ENCODE measurements around the gene AKT1.

AKT1 gene

GRCh38 chr14:104821971-104822608, 26.5 kb upstream of the AKT1 start:
- no peak for DNase-seq (ENCODE audit: low read depth)
- TF ChIP-seq, protein P1, sequence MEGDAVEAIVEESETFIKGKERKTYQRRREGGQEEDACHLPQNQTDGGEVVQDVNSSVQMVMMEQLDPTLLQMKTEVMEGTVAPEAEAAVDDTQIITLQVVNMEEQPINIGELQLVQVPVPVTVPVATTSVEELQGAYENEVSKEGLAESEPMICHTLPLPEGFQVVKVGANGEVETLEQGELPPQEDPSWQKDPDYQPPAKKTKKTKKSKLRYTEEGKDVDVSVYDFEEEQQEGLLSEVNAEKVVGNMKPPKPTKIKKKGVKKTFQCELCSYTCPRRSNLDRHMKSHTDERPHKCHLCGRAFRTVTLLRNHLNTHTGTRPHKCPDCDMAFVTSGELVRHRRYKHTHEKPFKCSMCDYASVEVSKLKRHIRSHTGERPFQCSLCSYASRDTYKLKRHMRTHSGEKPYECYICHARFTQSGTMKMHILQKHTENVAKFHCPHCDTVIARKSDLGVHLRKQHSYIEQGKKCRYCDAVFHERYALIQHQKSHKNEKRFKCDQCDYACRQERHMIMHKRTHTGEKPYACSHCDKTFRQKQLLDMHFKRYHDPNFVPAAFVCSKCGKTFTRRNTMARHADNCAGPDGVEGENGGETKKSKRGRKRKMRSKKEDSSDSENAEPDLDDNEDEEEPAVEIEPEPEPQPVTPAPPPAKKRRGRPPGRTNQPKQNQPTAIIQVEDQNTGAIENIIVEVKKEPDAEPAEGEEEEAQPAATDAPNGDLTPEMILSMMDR (IDR thresholded peaks at IDR 0.05; ENCODE audit: insufficient read depth, low read depth, low read length, missing control alignments), result no peak
- H3K4me3 ChIP-seq (ENCODE audit: low read length), result no peak overlapping the region

DNA sequence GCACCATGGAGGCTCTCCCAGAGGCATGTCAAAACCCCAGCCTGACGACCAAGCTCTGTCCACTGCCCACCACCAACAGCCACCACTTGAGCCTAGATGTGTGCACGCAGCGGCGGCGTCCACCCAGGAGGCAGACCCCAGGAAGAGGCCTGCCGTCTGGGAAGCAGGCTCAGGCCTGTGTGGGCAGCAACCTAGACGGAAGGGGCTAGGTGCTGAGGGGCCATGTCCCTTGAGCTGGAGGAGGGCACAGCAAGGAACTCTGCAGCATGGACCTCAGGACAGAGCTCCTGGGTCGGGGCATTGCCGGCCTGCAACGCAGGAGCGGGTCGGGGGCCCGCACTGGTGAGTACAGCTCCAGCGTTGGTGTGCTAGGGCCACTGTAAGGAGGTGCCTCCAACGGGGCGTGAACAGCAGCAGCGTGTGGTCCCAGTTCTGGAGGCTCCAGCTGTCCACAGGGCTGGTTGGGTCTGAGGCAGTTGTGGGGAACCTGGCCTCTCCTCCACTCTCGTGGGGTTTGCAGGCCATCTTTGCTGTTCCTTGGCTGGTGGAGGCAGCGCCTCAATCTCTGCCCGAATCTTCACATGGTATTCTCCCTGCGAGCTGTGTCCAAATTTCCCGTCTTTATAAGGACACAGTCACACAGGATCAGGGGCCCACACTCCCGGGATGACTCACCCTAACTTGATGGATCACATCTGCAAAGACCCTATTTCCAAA, 25.8 kb upstream of the AKT1 start:
- TF ChIP-seq, protein P1 (IDR thresholded peaks at IDR 0.05; ENCODE audit: insufficient read depth, low read depth, low read length, missing control alignments), result no peak
- H3K4me3 ChIP-seq (ENCODE audit: low read length), result no peak overlapping the region
- DNase-seq (ENCODE audit: low read depth), result no peak

DNA sequence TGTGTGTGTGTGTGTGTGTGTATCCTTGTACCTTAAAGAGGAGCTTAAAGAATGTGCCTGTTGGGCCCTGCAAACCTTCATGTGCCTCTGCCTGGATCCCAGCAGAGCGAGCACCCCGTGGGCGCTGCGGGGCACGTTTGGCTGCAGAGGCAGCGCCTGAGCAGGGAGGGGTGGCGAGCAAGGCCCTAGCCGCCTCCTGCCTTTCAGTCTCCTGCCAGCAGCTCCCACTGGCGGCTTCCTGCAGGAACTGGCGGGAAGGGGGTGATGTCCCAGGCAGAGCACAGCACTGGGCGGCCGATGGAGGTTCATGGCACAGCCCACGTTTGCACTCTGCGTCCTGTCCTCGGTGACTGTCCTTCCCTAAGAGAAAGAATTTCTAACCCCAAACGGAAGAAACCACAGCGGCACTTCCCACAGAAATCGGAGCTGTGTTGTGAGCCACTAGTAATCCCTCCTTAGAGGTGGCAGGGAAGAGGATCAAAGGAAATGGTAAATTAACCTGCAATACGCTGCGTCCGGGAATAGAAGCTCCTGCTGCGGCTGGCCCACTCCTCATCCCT, 25.2 kb upstream of the AKT1 start:
- no peak overlapping the region for H3K4me3 ChIP-seq (ENCODE audit: low read length)
- peak; percentile 80 for DNase-seq (ENCODE audit: low read depth)
- TF ChIP-seq, protein P1 (IDR thresholded peaks at IDR 0.05; ENCODE audit: insufficient read depth, low read depth, low read length, missing control alignments), result peak; percentile 72

DNA sequence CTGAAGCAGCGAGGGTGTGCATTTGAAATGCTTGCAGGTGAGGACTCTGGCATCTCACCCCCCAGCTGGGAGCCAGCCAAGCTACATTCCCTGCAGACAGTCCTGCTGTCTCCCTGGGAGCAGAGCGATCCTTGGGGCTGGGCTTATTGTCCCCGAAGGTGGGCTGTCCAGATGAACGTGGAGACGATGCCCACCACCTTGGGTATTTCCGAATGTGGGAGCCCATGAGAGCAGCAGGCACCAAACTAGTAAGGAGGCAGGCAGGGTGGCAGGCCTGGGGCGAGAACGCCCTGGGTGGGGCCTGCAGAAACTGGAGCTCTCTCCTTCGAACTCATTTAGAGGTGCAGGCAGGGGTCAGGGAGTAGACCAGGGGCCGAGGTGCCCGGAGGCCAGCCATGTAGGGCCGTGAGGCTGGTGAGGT, 23.8 kb upstream of the AKT1 start:
- no peak overlapping the region for H3K4me3 ChIP-seq (ENCODE audit: low read length)
- no peak for DNase-seq (ENCODE audit: low read depth)
- TF ChIP-seq, protein P1 (IDR thresholded peaks at IDR 0.05; ENCODE audit: insufficient read depth, low read depth, low read length, missing control alignments), result no peak

- DNase-seq (ENCODE audit: low read depth), result no peak
- H3K4me3 ChIP-seq (ENCODE audit: low read length), result no peak overlapping the region
- TF ChIP-seq, protein P1 (IDR thresholded peaks at IDR 0.05; ENCODE audit: insufficient read depth, low read depth, low read length, missing control alignments), result no peak
Observed at GRCh38 chr14:104818714-104819161, 23.2 kb upstream of the AKT1 start.

GRCh38 chr14:104817930-104818713, 22.6 kb upstream of the AKT1 start:
- no peak for DNase-seq (ENCODE audit: low read depth)
- H3K4me3 ChIP-seq (ENCODE audit: low read length), result no peak overlapping the region
- TF ChIP-seq, protein P1 (IDR thresholded peaks at IDR 0.05; ENCODE audit: insufficient read depth, low read depth, low read length, missing control alignments), result no peak
